ENCODE results near the gene PPP2R5B.

Gene PPP2R5B

GRCh38 chr11:64934682-64935358 is 10.3 kb downstream of the PPP2R5B start:
- FAIRE-seq (no peak), DNase-seq (ENCODE audit: insufficient read length, low spot score) (no peak)
- no peak for TF ChIP-seq CTCF (IDR thresholded peaks at IDR 0.05; ENCODE audit: insufficient read depth, missing control alignments)

- FAIRE-seq (no peak), DNase-seq (ENCODE audit: insufficient read length, low spot score) (no peak)
- no peak for TF ChIP-seq CTCF (IDR thresholded peaks at IDR 0.05; ENCODE audit: insufficient read depth, missing control alignments)
Observed at GRCh38 chr11:64935359-64936081, 11.0 kb downstream of the PPP2R5B start, which contains the start of gene GPHA2. GPHA2 (minus strand) TSS chr11:64935893; CDS start chr11:64935460, 433 bp downstream.

- DNase-seq (ENCODE audit: insufficient read length, low spot score) (no peak), FAIRE-seq (no peak)
Observed at GRCh38 chr11:64936539-64936938, 12.1 kb downstream of the PPP2R5B start.

GRCh38 chr11:64947208-64947814 is 22.8 kb downstream of the PPP2R5B start:
- no peak for DNase-seq (ENCODE audit: insufficient read length, low spot score)
- FAIRE-seq = no peak
- no peak for TF ChIP-seq CTCF (IDR thresholded peaks at IDR 0.05; ENCODE audit: insufficient read depth, missing control alignments)

More at GRCh38 chr11:64936539-64936938, 12.1 kb downstream of the PPP2R5B start:
- no peak for TF ChIP-seq CTCF (IDR thresholded peaks at IDR 0.05; ENCODE audit: insufficient read depth, missing control alignments)

- TF ChIP-seq CTCF (IDR thresholded peaks at IDR 0.05; ENCODE audit: insufficient read depth, missing control alignments) = no peak
- FAIRE-seq (no peak), DNase-seq (ENCODE audit: insufficient read length, low spot score) (no peak)
Observed at GRCh38 chr11:64951529-64951928, 27.0 kb downstream of the PPP2R5B start.

GRCh38 chr11:64954201-64954600 is 29.7 kb downstream of the PPP2R5B start:
- no peak for FAIRE-seq
- no peak for DNase-seq (ENCODE audit: insufficient read length, low spot score)
- no peak for TF ChIP-seq CTCF (IDR thresholded peaks at IDR 0.05; ENCODE audit: insufficient read depth, missing control alignments)

Measured in D721Med (cell line).